ENCODE measurements around the gene ANKS3. TPM values are rescaled to one million over a fixed set of nuclear protein-coding genes. Genes with fewer than 3 reads are reported as not detected.
A peak's percentile ranks its signal among the peaks of the same experiment; 100 is the strongest.

The ANKS3 gene
- total and polyA plus RNA-seq, 2 of the 8 experiments (the other 6 are each of a cell fraction or from before 2014, with no cell fraction given): 15.5 to 23.9 TPM

DNA sequence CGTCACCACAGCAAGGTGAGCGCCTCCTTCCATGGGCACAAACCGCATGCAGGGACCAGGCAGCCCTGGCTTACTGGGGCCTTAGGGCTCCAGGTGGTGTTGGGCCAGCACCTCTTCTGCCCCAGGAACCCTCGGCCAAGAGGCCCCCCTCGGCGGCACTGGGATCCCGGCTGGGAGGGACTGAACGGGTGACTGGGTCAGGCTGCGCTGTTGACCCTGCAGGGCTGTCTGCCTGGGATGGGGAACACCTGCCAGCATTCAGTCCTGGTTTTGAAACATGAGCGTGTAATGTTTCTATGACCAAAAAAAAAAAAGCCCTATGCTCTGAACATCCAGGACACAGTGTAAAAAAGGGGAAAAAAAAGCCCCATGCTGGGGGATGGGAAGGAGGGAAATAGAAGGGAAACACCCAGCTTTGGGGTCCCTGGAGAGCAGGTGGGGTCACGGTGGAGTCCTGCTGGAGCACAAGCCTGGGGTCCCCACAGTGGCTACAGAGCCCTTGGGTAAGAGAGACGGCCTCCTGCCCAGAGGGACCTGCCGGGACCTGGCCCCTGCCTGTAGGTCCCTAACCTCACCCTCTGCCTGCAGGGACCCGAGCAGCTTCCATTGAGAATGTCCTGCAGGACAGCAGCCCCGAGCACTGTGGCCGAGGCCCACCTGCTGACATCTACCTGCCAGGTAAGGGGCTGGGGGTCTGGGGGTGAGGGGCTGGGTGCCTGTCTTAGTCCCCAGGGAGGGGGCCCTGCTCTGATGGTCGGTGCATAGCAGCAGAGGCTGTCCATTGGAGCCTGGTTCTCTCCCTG lies 50.6 kb downstream of the ANKS3 start:
- Histone ChIP-seq H3K4me2 (ENCODE audit: insufficient read depth in 1 of 2, low read depth in 2 of 2, low read length in 2 of 2) (no peak overlapping the region), H2BK120ac (replicated peaks; ENCODE audit: low read depth, low read length) (no peak overlapping the region), H3K36me3 (ENCODE audit: control insufficient read depth in 2 of 4, insufficient read depth in 4 of 4, low read length in 3 of 4) (peaks cover 2 to 18% (median 6%) of the 10 kb centered on the region in 4 experiments; a peak in 5 of 8 replicates), H2AK5ac (ENCODE audit: low read depth, low read length) (no peak overlapping the region), H2BK5ac (ENCODE audit: low read depth, low read length) (peak overlapping the region; percentile 68; the same call in 1 of the 2 replicates), H3K14ac (ENCODE audit: insufficient read length) (no peak overlapping the region), H3K23ac (ENCODE audit: insufficient read length) (no peak overlapping the region), H4K8ac (ENCODE audit: extremely low read depth, insufficient read depth, low read length) (peak overlapping the region; percentile 9; the same call in 1 of the 2 replicates), H3K4ac (replicated peaks; ENCODE audit: insufficient read length, low read depth, low read length) (no peak overlapping the region), H3K79me2 (ENCODE audit: control insufficient read depth in 1 of 2, insufficient read depth in 2 of 2, low read length in 2 of 2) (no peaks in the 10 kb centered on the region), H3K9me3 (ENCODE audit: insufficient read depth in 2 of 2, low read depth in 1 of 2, low read length in 1 of 2) (no peaks in the 10 kb centered on the region), H4K5ac (ENCODE audit: insufficient read length, low read depth, low read length) (no peak overlapping the region), H2BK20ac (ENCODE audit: low read length) (no peak overlapping the region), H4K20me1 (replicated peaks in 1 of 2; ENCODE audit: control insufficient read depth in 1 of 2, insufficient read depth in 2 of 2, low read length in 2 of 2) (peaks cover 0 to 9% of the 10 kb centered on the region in 2 experiments), H3K27me3 (replicated peaks in 1 of 4; ENCODE audit: control insufficient read depth in 3 of 4, extremely low read depth in 1 of 4, insufficient read depth in 3 of 4, low read length in 3 of 4) (no peaks in the 10 kb centered on the region), H2AFZ (ENCODE audit: low read length) (no peak overlapping the region), H3K9ac (replicated peaks in 1 of 4; ENCODE audit: extremely low read depth in 1 of 4, low read depth in 3 of 4, low read length in 3 of 4) (no peak overlapping the region), H3K4me1 (replicated peaks in 1 of 4; ENCODE audit: control insufficient read depth in 3 of 4, insufficient read depth in 4 of 4, low read length in 3 of 4) (no peaks in the 10 kb centered on the region), H3K18ac (ENCODE audit: extremely low read depth, low read length) (no peak overlapping the region), H3K4me3 (ENCODE audit: extremely low read depth in 1 of 4, insufficient read depth in 2 of 4, low read depth in 3 of 4, low read length in 4 of 4) (no peak overlapping the region), H2BK15ac (ENCODE audit: low read length) (no peak overlapping the region), H3K56ac (replicated peaks; ENCODE audit: insufficient read length, low read depth, low read length) (no peak overlapping the region), H3K23me2 (ENCODE audit: low read depth, low read length) (no peaks in the 10 kb centered on the region), H2BK12ac (ENCODE audit: low read depth, low read length) (no peak overlapping the region), H3K79me1 (ENCODE audit: low read depth, low read length) (no peaks in the 10 kb centered on the region), H3K27ac (ENCODE audit: low read depth, low read length) (no peak overlapping the region), H4K91ac (replicated peaks; ENCODE audit: insufficient read length, low read length) (no peak overlapping the region)
- POLR2A ChIA-PET (ENCODE audit: partially characterized antibody): interaction anchor here (0.7 to 1.8 kb wide), 4 partner anchors 10 to 177 kb away, joined by 3 to 16 read pairs (median 3); partner anchors contain the start of gene NUDT16L1
- CTCF ChIA-PET (ENCODE audit: partially characterized antibody): interaction anchor here (0.6 to 2.7 kb wide), 37 partner anchors 8 to 984 kb away, joined by 3 to 18 read pairs (median 4); partner anchors contain the start of gene SEPTIN12
- DNase-seq (ENCODE audit: low read depth in 1 of 2, low spot score in 2 of 2) (no peak), FAIRE-seq (no peak)
- WGBS, 2 experiments (ENCODE audit: extremely low coverage in 1 of 2, insufficient coverage in 1 of 2, insufficient read length in 1 of 2, insufficient replicate concordance in 2 of 2, low coverage in 1 of 2, low lambda C conversion rate in 2 of 2, missing lambda C conversion rate in 1 of 2): 89% methylated on average over 16 of the region's 17 CpGs; no CpG with 5 or more reads in 1 of the 2 experiments
- no peak for TF ChIP-seq CTBP2 (IDR thresholded peaks at IDR 0.05; ENCODE audit: borderline replicate concordance, insufficient read depth, insufficient read length, low read length)
- no peak for TF ChIP-seq BACH1 (IDR thresholded peaks at IDR 0.05; ENCODE audit: low read length)
- no peak for TF ChIP-seq EGR1 (IDR thresholded peaks at IDR 0.05; ENCODE audit: borderline replicate concordance, low read depth, low read length)
- TF ChIP-seq ASH2L (IDR thresholded peaks at IDR 0.05; ENCODE audit: low read length): no peak
- TF ChIP-seq SP1 (IDR thresholded peaks at IDR 0.05; ENCODE audit: low read depth, low read length): no peak
- TF ChIP-seq KDM5A (IDR thresholded peaks at IDR 0.05; ENCODE audit: low read length): no peak
- no peak for TF ChIP-seq RAD21 (IDR thresholded peaks at IDR 0.05 in 1 of 2, conservative IDR thresholded peaks at IDR 0.05 in 1 of 2; ENCODE audit: low read depth in 2 of 2, low read length in 2 of 2)
- TF ChIP-seq, protein P1, sequence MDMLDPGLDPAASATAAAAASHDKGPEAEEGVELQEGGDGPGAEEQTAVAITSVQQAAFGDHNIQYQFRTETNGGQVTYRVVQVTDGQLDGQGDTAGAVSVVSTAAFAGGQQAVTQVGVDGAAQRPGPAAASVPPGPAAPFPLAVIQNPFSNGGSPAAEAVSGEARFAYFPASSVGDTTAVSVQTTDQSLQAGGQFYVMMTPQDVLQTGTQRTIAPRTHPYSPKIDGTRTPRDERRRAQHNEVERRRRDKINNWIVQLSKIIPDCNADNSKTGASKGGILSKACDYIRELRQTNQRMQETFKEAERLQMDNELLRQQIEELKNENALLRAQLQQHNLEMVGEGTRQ (IDR thresholded peaks at IDR 0.05; ENCODE audit: low read length): no peak
- no peak for TF ChIP-seq POLR2AphosphoS5 (IDR thresholded peaks at IDR 0.05; ENCODE audit: low read depth, low read length)
- TF ChIP-seq GABPA (IDR thresholded peaks at IDR 0.05; ENCODE audit: borderline replicate concordance, insufficient read depth, low read length): no peak
- no peak for TF ChIP-seq SRF (IDR thresholded peaks at IDR 0.05; ENCODE audit: low read depth, low read length)

All from H1 (cell line).